HepG2 (cell line): ENCODE results near the gene SIRPB2. TPM values are rescaled to one million over a fixed set of nuclear protein-coding genes. Genes with fewer than 3 reads are reported as not detected.

Experiments used
- ELF4 ChIP-seq: sonication (generic); formaldehyde crosslinking; IDR thresholded peaks from 2 replicates; pipeline ENCODE4 v1.5.0; 2020; ENCODE audit warnings: missing genetic modification reagents, mild to moderate bottlenecking, moderate library complexity, borderline replicate concordance
- FOSL1 ChIP-seq: sonication (generic); formaldehyde crosslinking; IDR thresholded peaks from 2 replicates; pipeline ENCODE4 v1.9.0; 2021; ENCODE audit warnings: missing genetic modification reagents, borderline replicate concordance
- FOXK2 ChIP-seq: fragments of 450-650 bp; IDR thresholded peaks from 2 replicates; pipeline ENCODE4 v1.6.1; 2016
- FUBP1 ChIP-seq: sonication (generic); formaldehyde crosslinking; IDR thresholded peaks from 2 replicates; pipeline ENCODE4 v1.5.1; 2020; ENCODE audit warnings: missing genetic modification reagents, mild to moderate bottlenecking, borderline replicate concordance
- MTA3 ChIP-seq: sonication (generic); formaldehyde crosslinking; IDR thresholded peaks from 2 replicates; pipeline ENCODE4 v1.4.0; 2020; ENCODE audit warnings: missing genetic modification reagents
- POGK ChIP-seq: sonication (generic); formaldehyde crosslinking; conservative IDR thresholded peaks from 2 replicates; pipeline ENCODE4 v1.8.0; 2022; ENCODE audit warnings: mild to moderate bottlenecking, moderate library complexity, missing genetic modification reagents
- SNAI1 ChIP-seq: sonication (generic); formaldehyde crosslinking; IDR thresholded peaks from 2 replicates; pipeline ENCODE4 v1.5.0; 2020; ENCODE audit warnings: mild to moderate bottlenecking, missing genetic modification reagents, borderline replicate concordance
- SRF ChIP-seq: IDR thresholded peaks from 2 replicates; pipeline ENCODE4 v1.6.1; 2011; ENCODE audit warnings: mild to moderate bottlenecking, low read depth, low read length, moderate library complexity
- TGIF2 ChIP-seq: IDR thresholded peaks from 2 replicates; pipeline ENCODE4 v1.6.1; 2016; ENCODE audit warnings: control low read depth, missing compliant biosample characterization
- USF2 ChIP-seq, 2 experiments: sonication (generic) in 1 of 2; formaldehyde crosslinking in 1 of 2; IDR thresholded peaks; 2 replicates each; pipeline versions ENCODE4 v1.5.1 to v1.6.1; 2011 to 2020; ENCODE audit warnings: borderline replicate concordance in 1 of 2, low read depth in 1 of 2, low read length in 1 of 2, mild to moderate bottlenecking in 1 of 2, missing genetic modification reagents in 1 of 2, moderate library complexity in 1 of 2
- ZNF142 ChIP-seq: sonication (generic); formaldehyde crosslinking; IDR thresholded peaks from 2 replicates; pipeline ENCODE4 v1.4.0; 2020; ENCODE audit warnings: missing genetic modification reagents
- ZNF569 ChIP-seq: sonication (generic); formaldehyde crosslinking; IDR thresholded peaks from 2 replicates; pipeline ENCODE4 v1.5.0; 2020; ENCODE audit warnings: mild to moderate bottlenecking, missing genetic modification reagents, moderate library complexity, borderline replicate concordance
- ZNF580 ChIP-seq: IDR thresholded peaks from 2 replicates; pipeline ENCODE4 v1.6.1; 2016; ENCODE audit warnings: low read depth, borderline replicate concordance
- ZNF75D ChIP-seq: sonication (generic); formaldehyde crosslinking; IDR thresholded peaks from 2 replicates; pipeline ENCODE4 v1.8.1; 2023; ENCODE audit warnings: missing genetic modification reagents, mild to moderate bottlenecking, borderline replicate concordance
- ZNF768 ChIP-seq: sonication (generic); formaldehyde crosslinking; IDR thresholded peaks from 2 replicates; pipeline ENCODE4 v1.4.0; 2020; ENCODE audit warnings: missing genetic modification reagents
- polyA plus RNA-seq, 8 experiments: library from polyadenylated mRNA; depleted of rRNA in 3 of 8; stranded (reverse) in 7 of 8; unstranded in 1 of 8; fragments of >200 nt; fragmentation: Illumina TruSeq in 4 of 8; extraction: Trizol in 4 of 8; gene quantifications; 2 replicates each; pipeline versions ENCODE4 v1.2.1 to v1.2.3, GENCODE V29; 2011 to 2016; ENCODE audit warnings: low read depth in 4 of 8, missing spikeins in 1 of 8, mixed read lengths in 1 of 8; ENCODE audit not compliant: insufficient read depth in 1 of 8
- total RNA-seq, 5 experiments: library from RNA; depleted of rRNA; stranded (reverse); fragments of >200 nt; fragmentation: Illumina TruSeq; extraction: Trizol; gene quantifications; 2 replicates each; pipeline ENCODE4 v1.2.3, GENCODE V29; 2016; ENCODE audit warnings: low read depth in 1 of 5

The SIRPB2 gene
- total and polyA plus RNA-seq, 2 of the 13 experiments (the other 11 are each of a cell fraction or from before 2014, with no cell fraction given): not detected

- no peak for TF ChIP-seq USF2 (IDR thresholded peaks at IDR 0.05; ENCODE audit: low read depth, low read length)
- no peak for TF ChIP-seq USF2 (CRISPR knock-in tag; IDR thresholded peaks at IDR 0.05; ENCODE audit: borderline replicate concordance)
- no peak for TF ChIP-seq SNAI1
- no peak for TF ChIP-seq ZNF142 (CRISPR knock-in tag)
- TF ChIP-seq ZNF75D: no peak
- TF ChIP-seq FOXK2: peak; percentile 39; the same call in 1 of the 2 replicates
- TF ChIP-seq ZNF569: no peak
- TF ChIP-seq TGIF2 (CRISPR knock-in tag): no peak
- TF ChIP-seq ELF4 (CRISPR knock-in tag): 0 out of 2 replicates have a peak, but pooled peaks have one; percentile 21
- TF ChIP-seq FOSL1 (CRISPR knock-in tag): no peak
- no peak for TF ChIP-seq MTA3
- no peak for TF ChIP-seq ZNF768 (CRISPR knock-in tag)
- no peak for TF ChIP-seq POGK (CRISPR knock-in tag)
- no peak for TF ChIP-seq ZNF580 (CRISPR knock-in tag)
- no peak for TF ChIP-seq SRF
- TF ChIP-seq FUBP1 (CRISPR knock-in tag): 0 out of 2 replicates have a peak, but pooled peaks have one; percentile 49
Observed at GRCh38 chr20:1467355-1468116, 23.7 kb downstream of the SIRPB2 start (continued).
